Measurements from ENCODE around the gene PRDX5. TPM values are rescaled to one million over a fixed set of nuclear protein-coding genes. Genes with fewer than 3 reads are reported as not detected.

The PRDX5 gene
- total RNA-seq, 1 experiment from 2014 or later: 228 TPM

GRCh38 chr11:64320556-64320955, 2.6 kb downstream of the PRDX5 start:
- Histone ChIP-seq H3K9me3 (ENCODE audit: control insufficient read depth, low read depth, low read length) (no peaks in the 10 kb centered on the region), H3K79me2 (ENCODE audit: insufficient read depth, low read length) (no peaks in the 10 kb centered on the region), H3K23me2 (ENCODE audit: insufficient read length, low read depth, low read length, poor library complexity, severe bottlenecking) (peaks cover 3% of the 10 kb centered on the region), H4K8ac (replicated peaks; ENCODE audit: insufficient read length, low read depth, low read length) (no peak overlapping the region), H3K23ac (ENCODE audit: insufficient read length, low read depth, low read length) (no peak overlapping the region), H2BK20ac (ENCODE audit: low read depth, low read length, poor library complexity, severe bottlenecking) (no peak overlapping the region), H3K4ac (ENCODE audit: low read depth, low read length) (no peak overlapping the region), H4K91ac (ENCODE audit: insufficient read length, low read depth, low read length) (no peak overlapping the region), H3K4me1 (ENCODE audit: insufficient read depth, low read length) (no peaks in the 10 kb centered on the region; the same call in 1 of the 2 replicates), H2BK15ac (ENCODE audit: low read depth, low read length) (no peak overlapping the region), H4K5ac (ENCODE audit: insufficient read length, low read depth, low read length) (no peak overlapping the region), H3K79me1 (ENCODE audit: insufficient read depth, low read depth, low read length, poor library complexity, severe bottlenecking) (no peaks in the 10 kb centered on the region), H3K56ac (ENCODE audit: insufficient read length, low read depth, low read length) (no peak overlapping the region), H2BK5ac (ENCODE audit: insufficient read length, low read length) (no peak overlapping the region), H3K4me2 (ENCODE audit: insufficient read depth, insufficient read length, low read length) (no peak overlapping the region), H3K18ac (ENCODE audit: insufficient read length, low read depth, low read length) (no peak overlapping the region), H3K27me3 (ENCODE audit: insufficient read depth, low read length) (no peaks in the 10 kb centered on the region), H3K9ac (ENCODE audit: extremely low read depth, insufficient read length, low read length) (no peak overlapping the region), H2BK120ac (ENCODE audit: low read depth, low read length, poor library complexity, severe bottlenecking) (no peak overlapping the region), H2BK12ac (ENCODE audit: insufficient read length, low read depth, low read length) (no peak overlapping the region), H2AFZ (ENCODE audit: low read length) (no peak overlapping the region), H3T11ph (ENCODE audit: low read length) (no peak overlapping the region), H4K20me1 (ENCODE audit: control insufficient read depth, insufficient read depth, insufficient read length) (peaks cover 2% of the 10 kb centered on the region), H2AK5ac (ENCODE audit: insufficient read length, low read length) (no peak overlapping the region), H3K14ac (ENCODE audit: insufficient read depth, low read length) (no peak overlapping the region), H3K27ac (ENCODE audit: insufficient read length, low read depth, low read length) (no peak overlapping the region)
- H3K9me3 Mint-ChIP-seq: no peaks in the 10 kb centered on the region
- H3K27me3 Mint-ChIP-seq (ENCODE audit: low read depth): no peaks in the 10 kb centered on the region
- peaks cover 29 to 34% of the 10 kb centered on the region in 2 experiments for H3K4me1 Mint-ChIP-seq
- no peak for TF ChIP-seq CTCF (conservative IDR thresholded peaks at IDR 0.05)
- peaks cover 15 to 33% (median 31%) of the 10 kb centered on the region in 3 experiments; a peak in 6 of 7 replicates for H3K36me3 Mint-ChIP-seq (ENCODE audit: insufficient read depth in 1 of 3, low read depth in 3 of 3)
- H3K4me3 Mint-ChIP-seq: peak overlapping the region in 1 of 2 experiments; percentile 93; a peak in 1 of 5 replicates
- no CpG with 5 or more reads among the region's 7 CpGs for WGBS (ENCODE audit: extremely low coverage, insufficient read length, low lambda C conversion rate)
- H3K27ac Mint-ChIP-seq: no peak overlapping the region
- DNase-seq: no peak
